ENCODE results near the gene RAB34.
A peak's percentile ranks its signal among the peaks of the same experiment; 100 is the strongest.

RAB34 gene, protein sequence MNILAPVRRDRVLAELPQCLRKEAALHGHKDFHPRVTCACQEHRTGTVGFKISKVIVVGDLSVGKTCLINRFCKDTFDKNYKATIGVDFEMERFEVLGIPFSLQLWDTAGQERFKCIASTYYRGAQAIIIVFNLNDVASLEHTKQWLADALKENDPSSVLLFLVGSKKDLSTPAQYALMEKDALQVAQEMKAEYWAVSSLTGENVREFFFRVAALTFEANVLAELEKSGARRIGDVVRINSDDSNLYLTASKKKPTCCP

DNA sequence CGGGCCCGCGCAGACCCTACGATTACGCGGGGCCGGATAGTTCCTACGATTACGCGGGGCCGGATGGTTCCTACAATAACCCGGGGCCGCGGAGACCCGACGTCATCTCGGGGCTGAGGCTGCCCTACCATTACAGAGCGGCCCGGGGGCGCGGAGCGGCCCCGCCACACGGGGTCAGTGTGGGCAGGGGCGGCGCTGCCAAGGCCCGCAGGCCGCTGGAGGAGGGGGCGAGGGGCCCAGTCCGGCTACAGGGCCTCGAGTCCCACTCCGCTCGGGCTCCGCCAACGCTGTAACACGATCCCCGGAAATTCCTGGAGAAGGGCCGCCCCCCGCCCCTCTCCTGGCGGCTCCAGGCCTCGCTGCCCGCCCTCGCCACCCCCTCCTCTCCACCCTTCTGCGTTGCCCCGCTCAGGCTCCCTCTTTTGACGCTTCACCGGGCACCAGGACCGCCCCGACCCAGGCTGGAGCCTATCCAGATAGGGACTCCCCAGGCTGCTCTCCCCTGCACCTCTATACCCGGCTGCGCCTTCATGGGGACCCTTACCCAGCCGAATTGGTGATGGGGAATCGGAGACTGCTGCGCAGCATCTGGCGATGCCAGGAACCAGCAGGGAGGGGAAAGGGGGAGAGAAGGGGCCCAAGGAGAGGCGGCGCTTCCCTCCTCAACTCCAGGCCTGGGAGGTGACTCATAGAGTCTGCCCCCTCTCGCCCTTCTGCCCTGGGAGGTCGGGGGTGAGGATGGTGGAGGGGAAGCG, at the start of gene RAB34:
TSS of gene RAB34 (minus strand) at position 291 of the 755 bp plus-strand sequence. CDS start 602 bp downstream, outside the sequence.
- Mint-ChIP-seq H3K4me3 (peak within 1 kb of the TSS; percentile 77), H3K27ac (peak within 1 kb of the TSS; percentile 79), H3K4me1 (ENCODE audit: low read depth) (peaks cover 43% of the 10 kb centered on the region), H3K36me3 (ENCODE audit: low read depth) (peaks cover 31% of the 10 kb centered on the region), H3K27me3 (peaks cover 15% of the 10 kb centered on the region), H3K9me3 (no peaks in the 10 kb centered on the region)

DNA sequence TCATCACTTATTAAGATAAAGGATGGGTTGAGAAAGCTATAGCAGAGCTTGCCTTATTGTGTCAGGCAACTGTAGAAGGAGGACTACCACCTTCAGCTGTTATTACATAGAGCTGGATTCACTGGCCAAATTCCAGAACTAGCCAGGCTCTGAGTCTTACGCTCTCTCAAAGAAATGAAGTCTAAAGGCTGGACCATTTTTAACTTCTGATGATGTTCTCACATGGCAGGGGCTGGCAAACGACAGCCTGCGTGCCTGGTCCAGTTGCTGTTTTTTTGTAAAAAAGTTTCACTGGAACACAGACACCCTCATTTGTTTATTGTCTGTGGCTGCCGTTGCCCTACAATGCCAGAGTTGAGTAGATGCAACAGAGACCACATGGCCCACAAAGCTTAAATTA, 47.4 kb upstream of the RAB34 start:
- Mint-ChIP-seq H3K27me3 (no peaks in the 10 kb centered on the region), H3K4me1 (ENCODE audit: low read depth) (peaks cover 16% of the 10 kb centered on the region), H3K9me3 (no peaks in the 10 kb centered on the region), H3K36me3 (ENCODE audit: low read depth) (peaks cover 31% of the 10 kb centered on the region), H3K4me3 (no peak overlapping the region), H3K27ac (no peak overlapping the region)

DNA sequence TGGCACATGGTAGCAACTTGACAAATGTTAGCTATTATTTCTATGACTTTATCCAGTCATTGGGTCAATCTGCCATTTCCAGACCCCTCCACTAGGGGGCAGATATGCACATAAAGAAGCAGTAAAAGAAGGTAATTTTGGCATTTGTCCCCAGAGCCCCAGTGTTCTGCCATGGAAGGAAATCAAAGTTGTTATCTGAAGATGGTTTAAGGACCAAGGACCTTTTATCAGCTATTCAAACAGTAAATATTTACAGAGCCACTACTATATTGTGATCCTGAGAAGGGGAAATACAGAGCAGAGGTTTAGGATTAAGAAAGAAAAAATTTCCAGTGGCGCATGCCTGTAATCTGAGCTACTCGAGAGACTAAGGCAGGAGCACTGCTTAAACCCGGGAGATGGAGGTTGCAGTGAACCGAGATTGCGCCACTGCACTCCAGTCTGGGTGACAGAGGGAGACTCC, 46.2 kb upstream of the RAB34 start:
- no peaks in the 10 kb centered on the region for H3K9me3 Mint-ChIP-seq
- H3K27ac Mint-ChIP-seq: no peak overlapping the region
- H3K4me1 Mint-ChIP-seq (ENCODE audit: low read depth): peaks cover 16% of the 10 kb centered on the region
- no peak overlapping the region for H3K4me3 Mint-ChIP-seq
- H3K36me3 Mint-ChIP-seq (ENCODE audit: low read depth): peaks cover 38% of the 10 kb centered on the region
- no peaks in the 10 kb centered on the region for H3K27me3 Mint-ChIP-seq

DNA sequence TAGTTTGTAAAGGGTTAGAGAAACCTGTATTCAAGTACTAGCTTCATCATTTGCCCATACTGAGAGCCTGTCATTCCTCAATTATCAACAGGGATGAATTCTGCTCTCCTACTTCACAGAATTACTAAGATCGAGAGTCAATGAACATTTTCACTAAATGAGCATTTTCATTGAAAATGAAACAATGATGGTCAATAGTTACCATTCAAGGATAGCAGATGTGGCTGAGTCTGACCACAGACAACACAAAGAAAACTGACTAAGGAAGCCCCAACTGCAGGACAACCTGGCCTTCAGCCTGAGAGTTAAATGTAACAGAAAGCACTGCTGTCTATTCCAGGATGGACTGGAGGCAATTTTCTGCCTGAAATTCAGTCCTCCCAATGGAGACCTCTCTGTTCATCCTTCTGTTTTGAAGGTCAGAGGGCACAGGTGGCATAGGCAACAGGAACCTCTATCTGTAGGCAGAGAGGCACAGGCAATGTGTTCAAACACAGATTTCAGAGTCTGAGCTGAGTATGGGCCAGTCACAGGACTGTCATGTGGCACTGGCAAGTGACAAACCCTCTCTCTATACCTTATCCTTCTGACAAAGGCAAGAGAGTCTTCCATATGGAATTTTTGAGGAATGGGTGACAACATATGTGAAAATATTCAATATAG, 45.6 kb upstream of the RAB34 start:
- no peaks in the 10 kb centered on the region for H3K27me3 Mint-ChIP-seq
- H3K4me3 Mint-ChIP-seq: no peak overlapping the region
- H3K27ac Mint-ChIP-seq: peak overlapping the region; percentile 41
- peaks cover 16% of the 10 kb centered on the region for H3K4me1 Mint-ChIP-seq (ENCODE audit: low read depth)
- peaks cover 41% of the 10 kb centered on the region for H3K36me3 Mint-ChIP-seq (ENCODE audit: low read depth)
- H3K9me3 Mint-ChIP-seq: no peaks in the 10 kb centered on the region

DNA sequence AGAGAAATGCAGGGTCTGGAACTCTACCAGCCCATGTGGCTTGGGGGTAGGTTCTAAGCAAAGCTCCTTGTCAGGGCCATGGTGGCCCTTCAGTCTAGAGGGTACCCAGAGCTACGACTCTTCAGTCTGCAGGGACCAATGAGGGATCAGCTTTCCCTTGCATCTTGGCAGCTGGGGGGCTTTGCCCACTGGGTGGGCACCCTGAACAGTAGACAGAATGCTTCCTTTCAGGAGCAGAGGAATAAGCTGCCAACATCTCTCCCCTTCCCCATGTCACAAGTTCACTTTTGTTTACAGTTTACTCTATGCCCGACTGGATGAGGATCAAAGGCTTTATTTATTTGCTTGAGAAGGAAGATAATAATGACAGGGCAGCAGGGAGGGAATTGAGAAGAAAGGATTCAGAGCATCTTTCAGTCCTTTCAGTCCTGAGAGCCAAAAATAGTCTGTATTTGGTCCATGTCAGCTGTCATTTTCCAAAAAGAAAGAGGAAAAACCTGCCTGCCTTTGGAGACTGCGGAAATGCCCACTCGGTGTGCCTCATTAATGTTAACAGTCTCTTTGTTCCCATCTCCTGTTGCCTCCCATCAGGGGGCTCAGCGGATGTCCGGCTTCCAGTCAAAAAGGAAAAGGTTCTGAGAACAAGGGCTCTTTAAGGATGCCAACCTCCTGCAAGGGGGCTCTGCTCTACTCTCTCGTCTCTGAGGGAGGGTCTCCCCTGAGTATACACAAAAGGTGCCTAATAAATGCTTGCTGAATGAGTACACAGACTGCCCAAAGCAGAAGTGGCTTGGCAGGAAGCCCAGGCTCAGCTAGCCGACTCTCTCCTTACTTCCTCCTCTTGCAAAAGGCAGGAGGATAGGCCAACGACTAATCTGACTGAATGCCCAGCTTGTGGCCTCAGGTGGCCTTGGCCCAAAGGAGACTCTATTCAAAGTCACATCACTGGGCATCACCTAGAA, 43.2 kb upstream of the RAB34 start:
- no peak overlapping the region for H3K27ac Mint-ChIP-seq
- no peak overlapping the region for H3K4me3 Mint-ChIP-seq
- no peaks in the 10 kb centered on the region for H3K9me3 Mint-ChIP-seq
- H3K36me3 Mint-ChIP-seq (ENCODE audit: low read depth): peaks cover 37% of the 10 kb centered on the region
- H3K27me3 Mint-ChIP-seq: no peaks in the 10 kb centered on the region
- H3K4me1 Mint-ChIP-seq (ENCODE audit: low read depth): peaks cover 16% of the 10 kb centered on the region

DNA sequence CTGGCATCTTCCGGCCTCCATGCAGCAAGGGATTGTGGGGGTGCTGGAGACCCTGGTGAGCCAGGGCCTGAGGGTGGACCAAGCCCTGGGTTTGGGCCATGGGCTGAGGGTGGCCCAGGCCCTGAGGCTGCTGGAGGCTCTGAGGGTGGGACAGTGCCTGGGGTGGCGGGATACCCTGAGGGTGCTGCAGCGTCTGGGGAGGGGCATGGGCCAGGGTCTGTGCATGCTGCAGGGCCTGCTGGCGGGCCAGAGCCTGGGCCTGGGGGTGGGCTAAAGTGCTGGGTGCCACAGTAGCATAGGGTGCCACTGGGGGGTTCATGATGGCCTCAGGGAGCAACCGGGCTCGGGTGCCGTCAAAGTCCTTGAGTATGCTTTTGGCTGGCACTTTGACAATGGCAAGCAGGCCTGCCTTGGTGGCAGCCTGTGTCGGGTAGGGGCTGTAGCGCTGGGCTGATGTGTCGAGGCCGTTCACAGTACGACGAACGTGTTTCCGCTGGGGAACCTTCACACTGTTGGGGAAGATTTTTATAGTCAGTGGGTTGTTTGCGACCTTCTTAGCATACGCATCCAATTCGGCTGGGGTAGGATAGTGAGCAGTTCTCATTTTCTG, 41.7 kb upstream of the RAB34 start:
- no peaks in the 10 kb centered on the region for H3K27me3 Mint-ChIP-seq
- H3K27ac Mint-ChIP-seq: no peak overlapping the region
- no peak overlapping the region for H3K4me3 Mint-ChIP-seq
- H3K9me3 Mint-ChIP-seq: no peaks in the 10 kb centered on the region
- peaks cover 35% of the 10 kb centered on the region for H3K36me3 Mint-ChIP-seq (ENCODE audit: low read depth)
- H3K4me1 Mint-ChIP-seq (ENCODE audit: low read depth): peaks cover 16% of the 10 kb centered on the region

DNA sequence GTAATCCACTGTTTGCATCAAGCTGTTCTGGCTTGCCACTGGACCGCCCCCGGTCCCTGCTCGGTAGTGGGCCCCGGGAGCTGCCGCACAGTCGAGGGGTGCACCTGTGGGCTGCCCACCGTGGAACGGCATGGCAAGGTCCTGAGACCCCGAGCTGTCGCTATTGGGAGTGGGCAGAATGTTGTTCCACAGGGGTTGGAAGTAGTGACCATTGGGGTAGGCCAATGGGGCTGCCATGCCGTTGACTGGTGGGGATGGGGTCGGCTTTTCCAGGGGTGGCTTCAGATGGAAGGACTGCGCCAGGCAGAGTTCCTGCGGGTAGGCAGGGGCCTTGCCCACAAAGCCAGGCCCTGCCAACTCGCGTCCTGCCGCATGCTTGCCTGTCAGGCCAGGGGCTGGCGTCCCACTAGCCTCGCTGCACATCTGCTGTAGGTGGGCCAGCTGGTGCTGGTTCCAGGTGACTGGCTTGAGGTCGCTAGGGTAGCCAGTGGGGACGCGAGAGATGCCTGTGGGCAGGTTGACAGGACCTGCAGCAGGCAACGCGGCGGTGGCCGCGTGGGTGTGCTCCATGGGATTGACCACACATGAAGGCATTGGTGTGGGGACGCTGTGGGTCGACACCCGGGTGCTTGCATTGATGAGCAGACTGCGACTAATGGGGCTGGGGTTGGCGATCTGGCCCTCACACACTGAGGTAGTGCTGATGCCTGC, 40.9 kb upstream of the RAB34 start:
- H3K27ac Mint-ChIP-seq: no peak overlapping the region
- H3K36me3 Mint-ChIP-seq (ENCODE audit: low read depth): peaks cover 32% of the 10 kb centered on the region
- no peaks in the 10 kb centered on the region for H3K9me3 Mint-ChIP-seq

DNA sequence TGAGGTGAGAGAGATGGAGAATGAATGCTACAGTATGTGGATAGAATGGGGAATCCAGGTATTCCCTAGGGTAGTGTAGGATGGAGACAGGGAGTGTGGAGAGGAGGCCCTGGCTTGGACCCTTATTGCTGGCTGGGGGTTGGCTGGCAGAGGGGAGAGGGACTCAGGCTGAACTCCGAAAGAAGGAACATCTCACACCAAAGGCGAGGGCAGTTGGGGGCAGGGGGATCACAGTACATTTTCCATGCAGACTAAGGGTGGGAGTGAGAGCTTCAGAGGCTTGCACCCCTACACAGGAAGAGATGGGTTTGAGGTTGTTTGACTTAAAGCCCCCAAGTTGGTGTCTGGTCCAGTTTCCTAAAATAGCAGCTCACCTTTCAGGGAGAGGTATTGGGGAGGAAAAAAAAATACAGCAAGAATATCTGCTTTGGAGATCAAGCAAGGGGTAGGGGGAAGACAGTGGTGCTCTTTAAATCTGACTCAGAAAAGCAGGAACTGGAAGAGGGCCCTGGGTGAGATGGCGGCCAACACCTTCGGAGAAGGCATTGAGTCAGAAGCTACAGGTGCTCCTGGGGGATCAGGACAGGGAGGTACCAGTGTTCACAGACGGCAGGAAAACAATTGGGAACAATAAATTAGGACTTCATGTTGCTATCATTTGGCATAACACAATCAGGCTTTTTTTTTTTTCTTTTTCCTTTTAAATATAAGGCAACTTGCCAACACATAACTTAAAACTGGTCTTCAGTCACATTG, 38.6 kb upstream of the RAB34 start:
- Mint-ChIP-seq H3K4me3 (no peak overlapping the region), H3K4me1 (ENCODE audit: low read depth) (no peaks in the 10 kb centered on the region), H3K36me3 (ENCODE audit: low read depth) (peaks cover 27% of the 10 kb centered on the region), H3K9me3 (no peaks in the 10 kb centered on the region), H3K27ac (no peak overlapping the region), H3K27me3 (no peaks in the 10 kb centered on the region)

More for the DNA sequence above, 40.9 kb upstream of the RAB34 start:
- H3K27me3 Mint-ChIP-seq: no peaks in the 10 kb centered on the region
- no peak overlapping the region for H3K4me3 Mint-ChIP-seq
- peaks cover 12% of the 10 kb centered on the region for H3K4me1 Mint-ChIP-seq (ENCODE audit: low read depth)

DNA sequence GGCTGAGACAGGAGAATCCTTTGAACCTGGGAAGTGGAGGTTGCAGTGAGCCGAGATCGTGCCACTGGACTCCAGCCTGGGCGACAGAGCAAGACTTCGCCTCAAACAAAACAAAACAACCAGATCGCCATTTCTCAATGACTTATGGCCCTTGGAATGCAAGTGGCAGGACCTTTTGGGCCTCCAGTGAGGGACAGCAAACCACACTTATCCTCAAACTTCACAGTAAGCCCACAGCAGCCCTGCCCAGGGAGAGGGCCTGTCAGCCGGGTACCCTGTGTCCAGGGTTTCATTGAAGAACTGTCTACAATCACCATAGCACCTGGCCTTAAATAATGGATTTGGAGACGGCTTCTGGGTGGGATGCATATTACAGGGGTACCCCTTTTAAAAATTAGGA, 37.8 kb upstream of the RAB34 start:
- H3K4me1 Mint-ChIP-seq (ENCODE audit: low read depth): peaks cover 3% of the 10 kb centered on the region
- H3K9me3 Mint-ChIP-seq: no peaks in the 10 kb centered on the region
- H3K27ac Mint-ChIP-seq: no peak overlapping the region
- H3K36me3 Mint-ChIP-seq (ENCODE audit: low read depth): peaks cover 27% of the 10 kb centered on the region
- no peaks in the 10 kb centered on the region for H3K27me3 Mint-ChIP-seq
- H3K4me3 Mint-ChIP-seq: no peak overlapping the region

DNA sequence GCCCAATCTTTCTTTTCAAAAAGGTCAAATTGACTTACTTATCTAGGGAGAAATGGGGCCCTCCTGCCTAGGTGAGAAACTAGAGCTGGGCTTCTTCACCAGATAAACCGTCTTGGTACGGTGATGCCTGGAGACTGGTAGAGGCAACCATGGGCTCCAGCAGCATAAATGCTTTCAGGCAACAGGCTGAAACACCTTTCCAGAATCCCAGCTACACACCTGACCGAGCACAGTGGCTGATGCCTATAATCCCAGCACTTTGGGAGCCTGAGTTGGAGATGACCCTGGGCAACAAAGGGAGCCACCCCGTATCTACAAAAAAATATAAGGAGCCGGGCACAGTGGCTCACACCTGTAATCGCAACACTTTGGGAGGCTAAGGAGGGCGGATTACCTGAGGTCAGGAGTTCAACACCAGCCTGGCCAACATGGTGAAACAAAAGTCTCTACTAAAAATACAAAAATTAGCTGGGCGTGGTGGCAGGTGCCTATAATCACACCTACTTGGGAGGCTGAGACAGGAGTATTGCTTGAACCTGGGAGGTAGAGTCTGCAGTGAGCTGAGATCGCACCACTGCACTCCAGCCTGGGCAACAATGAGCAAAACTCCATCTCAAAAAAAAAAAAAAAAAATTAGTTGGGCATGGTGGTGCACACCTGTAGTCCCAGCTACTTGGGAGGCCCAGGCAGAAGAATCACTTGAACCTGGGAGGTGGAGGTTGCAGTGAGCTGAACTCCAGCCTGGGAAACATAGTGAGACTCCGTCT, 34.1 kb upstream of the RAB34 start:
- Mint-ChIP-seq H3K4me3 (no peak overlapping the region), H3K36me3 (ENCODE audit: low read depth) (peaks cover 38% of the 10 kb centered on the region), H3K27ac (no peak overlapping the region), H3K4me1 (ENCODE audit: low read depth) (peaks cover 20% of the 10 kb centered on the region), H3K27me3 (no peaks in the 10 kb centered on the region), H3K9me3 (no peaks in the 10 kb centered on the region)

DNA sequence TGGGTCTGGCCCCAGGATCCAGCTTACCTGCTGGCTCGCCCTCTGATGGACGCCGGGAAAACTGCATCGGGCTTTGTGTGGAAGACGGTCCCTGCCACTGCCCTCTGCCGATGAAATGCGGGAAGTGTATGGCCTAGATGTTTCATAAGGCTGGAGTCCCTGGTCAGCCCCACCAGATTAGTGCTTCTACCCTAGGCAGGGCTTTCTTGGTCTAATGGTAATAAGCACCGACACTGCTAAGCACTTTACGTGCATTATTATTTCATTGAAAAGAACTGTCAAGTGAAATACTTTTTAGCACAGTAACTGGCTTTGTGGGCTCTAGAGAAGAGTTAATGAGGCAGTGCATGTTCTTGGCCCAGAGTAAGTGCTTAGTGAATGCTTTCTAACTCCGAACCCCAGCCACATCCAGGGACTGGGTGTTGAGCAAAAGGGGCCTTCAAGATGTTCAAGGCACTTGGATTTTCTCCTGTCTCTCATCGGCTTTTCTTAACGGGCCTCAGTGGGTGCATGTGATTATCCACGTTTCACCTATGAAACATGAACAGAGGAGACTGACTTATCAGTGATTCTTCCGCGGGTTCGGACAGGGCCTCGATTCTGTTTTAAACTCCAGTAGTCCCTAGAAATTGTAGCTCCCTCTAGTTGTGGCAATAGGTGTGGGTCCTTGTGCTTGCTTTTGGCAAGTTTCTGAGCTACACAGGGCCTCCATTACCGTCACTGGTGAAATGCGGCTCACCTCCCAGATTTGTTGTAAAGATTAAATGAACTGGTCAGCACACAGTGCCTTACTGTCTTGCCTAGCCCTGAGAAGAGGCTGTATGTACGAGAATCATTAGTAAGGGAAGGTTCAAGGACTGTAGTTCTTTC, 32.7 kb upstream of the RAB34 start:
- Mint-ChIP-seq H3K36me3 (ENCODE audit: low read depth) (peaks cover 44% of the 10 kb centered on the region), H3K27me3 (no peaks in the 10 kb centered on the region), H3K9me3 (no peaks in the 10 kb centered on the region), H3K4me3 (no peak overlapping the region), H3K4me1 (ENCODE audit: low read depth) (peaks cover 28% of the 10 kb centered on the region), H3K27ac (peak overlapping the region; percentile 11)

All from stimulated activated naive CD8-positive, alpha-beta T cell treated with anti-CD3 and anti-CD28 coated beads, Interleukin-15, Interleukin-2, amounts not matched to agents 100 ng/mL and 50 ng/mL, for 24 hours (primary cell).